Neuronal stem cell (in vitro differentiated cells): Measurements from ENCODE around the gene HSPG2.
"Not testable (repeated sequence)": the region's sequence is repeated elsewhere in the genome, so short reads cannot be mapped to it uniquely, and the experiment has no call there.

Source experiments
- DNase-seq: peaks from one replicate; pipeline ENCODE4 v3.0.0-alpha.2; 2013; ENCODE audit warnings: low spot score
- H2AFZ ChIP-seq: one replicate; pipeline ENCODE4 v1.6.1; 2013; ENCODE audit warnings: mild to moderate bottlenecking, low read length, inconsistent platforms
- H2AK5ac ChIP-seq: 2 replicates; pipeline ENCODE4 v1.6.1; 2013; ENCODE audit warnings: low read depth, mild to moderate bottlenecking, inconsistent platforms, low read length, moderate library complexity, mixed read lengths
- H2BK120ac ChIP-seq: 2 replicates; pipeline ENCODE4 v1.6.1; 2013; ENCODE audit warnings: low read depth, mild to moderate bottlenecking, inconsistent platforms, low read length, moderate library complexity, mixed read lengths
- H2BK12ac ChIP-seq: one replicate; pipeline ENCODE4 v1.6.1; 2013; ENCODE audit warnings: low read length, inconsistent platforms
- H2BK15ac ChIP-seq: 2 replicates; pipeline ENCODE4 v1.6.1; 2013; ENCODE audit warnings: mild to moderate bottlenecking, low read length, inconsistent platforms, mixed read lengths
- H2BK5ac ChIP-seq: one replicate; pipeline ENCODE4 v1.6.1; 2013; ENCODE audit warnings: inconsistent platforms, mild to moderate bottlenecking, low read length, moderate library complexity
- H3K14ac ChIP-seq: one replicate; pipeline ENCODE4 v1.6.1; 2013; ENCODE audit warnings: low read length, inconsistent platforms
- H3K18ac ChIP-seq: 2 replicates; pipeline ENCODE4 v1.6.1; 2013; ENCODE audit warnings: low read length, inconsistent platforms
- H3K23ac ChIP-seq: 2 replicates; pipeline ENCODE4 v1.6.1; 2013; ENCODE audit warnings: low read depth, mild to moderate bottlenecking, mixed read lengths, low read length, inconsistent platforms; ENCODE audit not compliant: poor library complexity
- H3K27ac ChIP-seq: replicated peaks from 3 replicates; pipeline ENCODE4 v1.5.1; 2013; ENCODE audit warnings: low read length, inconsistent platforms
- H3K27me3 ChIP-seq, 3 experiments: 2 replicates each; pipeline ENCODE4 v1.6.1; 2013; ENCODE audit warnings: low read length in 3 of 3, mild to moderate bottlenecking in 2 of 3, inconsistent platforms in 1 of 3, low read depth in 1 of 3, mixed read lengths in 1 of 3, moderate library complexity in 1 of 3; ENCODE audit not compliant: control insufficient read depth in 3 of 3, insufficient read depth in 3 of 3
- H3K36me3 ChIP-seq, 2 donors: replicated peaks in 1 of 2; 2 replicates each; pipeline ENCODE4 v1.6.1; 2013; ENCODE audit warnings: low read length in 2 of 2; ENCODE audit not compliant: control insufficient read depth in 2 of 2, insufficient read depth in 2 of 2
- H3K4ac ChIP-seq: 2 replicates; pipeline ENCODE4 v1.6.1; 2013; ENCODE audit warnings: inconsistent platforms, mild to moderate bottlenecking, low read length, moderate library complexity
- H3K4me1 ChIP-seq, 2 donors: 1 replicate in 1 of 2; 2 replicates in 1 of 2; pipeline ENCODE4 v1.6.1; 2013; ENCODE audit warnings: low read length in 2 of 2, low read depth in 1 of 2; ENCODE audit not compliant: control insufficient read depth in 2 of 2, insufficient read depth in 1 of 2
- H3K4me2 ChIP-seq: one replicate; pipeline ENCODE4 v1.6.1; 2013; ENCODE audit warnings: mild to moderate bottlenecking, low read length, inconsistent platforms; ENCODE audit not compliant: insufficient read depth, poor library complexity, severe bottlenecking
- H3K4me3 ChIP-seq, 2 donors: 2 replicates each; pipeline ENCODE4 v1.5.1; 2013; ENCODE audit warnings: low read length in 2 of 2, mild to moderate bottlenecking in 2 of 2, inconsistent platforms in 1 of 2, moderate library complexity in 1 of 2
- H3K79me1 ChIP-seq: one replicate; pipeline ENCODE4 v1.6.1; 2013; ENCODE audit warnings: low read depth, mild to moderate bottlenecking, inconsistent platforms, low read length, moderate library complexity
- H3K9ac ChIP-seq: one replicate; pipeline ENCODE4 v1.6.1; 2013; ENCODE audit warnings: mild to moderate bottlenecking, low read depth, low read length, inconsistent platforms; ENCODE audit not compliant: poor library complexity
- H3K9me3 ChIP-seq, 2 donors: replicated peaks in 1 of 2; 2 replicates each; pipeline versions ENCODE3 to v1.6.1; 2013; ENCODE audit warnings: low read length in 2 of 2, mild to moderate bottlenecking in 2 of 2, inconsistent platforms in 1 of 2, low read depth in 1 of 2, mixed read lengths in 1 of 2, moderate library complexity in 1 of 2; ENCODE audit not compliant: control insufficient read depth in 2 of 2, insufficient read depth in 1 of 2
- H4K8ac ChIP-seq: one replicate; pipeline ENCODE4 v1.6.1; 2013; ENCODE audit warnings: low read depth, mild to moderate bottlenecking, inconsistent platforms, low read length, moderate library complexity
- H4K91ac ChIP-seq: one replicate; pipeline ENCODE4 v1.6.1; 2013; ENCODE audit warnings: low read length, low read depth, mild to moderate bottlenecking, inconsistent platforms; ENCODE audit not compliant: poor library complexity
- WGBS, 2 donors: extraction: QIAGEN DNeasy Blood & Tissue Kit; methylation state at CpG; one replicate each; pipeline ENCODE4 v1.1.7; 2013; ENCODE audit warnings: missing lambda C conversion rate in 2 of 2, mixed read lengths in 1 of 2; ENCODE audit not compliant: insufficient read length in 2 of 2, insufficient replicate concordance in 1 of 2; ENCODE audit errors: extremely low coverage in 2 of 2; 5-methylcytosine and 5-hydroxymethylcytosine counted together

The HSPG2 gene

DNA sequence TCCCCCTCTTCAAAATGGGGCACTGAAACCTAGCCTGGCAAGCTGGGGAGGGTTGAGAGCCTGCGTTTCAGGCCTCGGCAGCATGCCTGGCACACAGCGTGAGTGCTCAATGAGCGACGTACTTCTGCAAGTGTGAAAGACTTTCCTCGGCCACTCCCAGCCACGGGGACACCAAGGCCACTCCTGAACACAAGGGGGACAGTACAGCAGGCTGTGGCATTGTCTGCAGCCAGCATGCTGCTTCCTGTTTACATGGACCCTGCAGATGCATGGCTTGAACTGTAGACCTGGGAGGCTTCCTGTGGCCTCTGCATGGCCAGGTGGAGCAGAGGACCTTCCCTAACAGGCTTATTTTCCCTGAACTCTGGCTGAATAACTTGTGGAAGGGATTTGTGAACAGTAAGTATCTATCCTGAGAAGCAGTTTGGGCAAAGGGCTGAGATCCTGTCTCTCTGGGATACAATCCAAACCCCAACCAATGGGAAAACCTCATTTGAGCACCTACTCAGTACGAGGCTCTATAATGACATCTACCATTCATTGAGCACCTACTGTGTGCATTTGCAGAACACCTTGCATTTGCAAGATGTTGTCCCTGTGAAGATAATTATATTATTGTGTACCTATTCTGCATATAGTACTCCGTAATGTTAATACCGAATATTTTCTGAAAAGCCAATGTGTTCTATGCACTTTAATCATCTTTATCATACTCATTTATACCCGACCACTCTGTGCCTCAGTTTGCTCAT is 9.9 kb upstream of the HSPG2 start:
- peak overlapping the region; percentile 7 for H3K9ac ChIP-seq

DNA sequence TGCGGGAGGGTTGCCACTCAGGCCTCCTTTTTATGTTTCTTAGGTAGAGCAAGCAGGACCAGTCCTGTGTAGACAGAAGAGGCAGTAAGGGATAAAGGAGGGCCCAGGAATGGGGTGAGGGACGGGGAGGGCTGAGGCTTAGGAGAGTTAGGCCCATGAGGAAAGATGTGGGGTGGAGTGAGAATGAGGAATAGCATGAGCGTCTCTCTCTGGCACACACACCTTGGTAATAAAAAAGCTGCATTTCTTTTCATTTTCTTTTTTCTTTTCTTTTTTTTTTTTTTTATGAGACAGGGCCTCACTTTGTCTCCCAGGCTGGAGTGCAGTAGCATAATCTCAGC is 7.6 kb upstream of the HSPG2 start:
- WGBS, 2 donors = no CpG with 5 or more reads among the region's 3 CpGs
- DNase-seq = no peak
- H3K9ac ChIP-seq = no peak overlapping the region
- no peaks in the 10 kb centered on the region for H3K36me3 ChIP-seq
- H3K9me3 ChIP-seq = no peaks in the 10 kb centered on the region
- no peak overlapping the region for H3K4me3 ChIP-seq
- peak overlapping the region; percentile 32 for H2BK12ac ChIP-seq
- no peak overlapping the region for H2BK15ac ChIP-seq
- H3K4me1 ChIP-seq = peaks cover 24 to 26% of the 10 kb centered on the region in 2 donors
- H3K27ac ChIP-seq = peak overlapping the region; percentile 93
- H4K8ac ChIP-seq = no peak overlapping the region
- no peak overlapping the region for H3K14ac ChIP-seq
- H4K91ac ChIP-seq = no peak overlapping the region
- peaks cover 0 to under 1% (median 0%) of the 10 kb centered on the region in 3 experiments for H3K27me3 ChIP-seq
- no peak overlapping the region for H2BK120ac ChIP-seq
- peak overlapping the region; percentile 82 for H2AFZ ChIP-seq
- H3K23ac ChIP-seq = no peak overlapping the region
- peak overlapping the region; percentile 51 for H3K18ac ChIP-seq
- no peak overlapping the region for H2BK5ac ChIP-seq
- no peak overlapping the region for H3K4ac ChIP-seq
- H2AK5ac ChIP-seq = no peak overlapping the region
- H3K79me1 ChIP-seq = no peaks in the 10 kb centered on the region
- H3K4me2 ChIP-seq = no peak overlapping the region

More for the DNA sequence above, 9.9 kb upstream of the HSPG2 start:
- no peak overlapping the region for H3K4me2 ChIP-seq
- no peak overlapping the region for H3K27ac ChIP-seq
- H3K36me3 ChIP-seq = no peaks in the 10 kb centered on the region
- no CpG with 5 or more reads among the region's 11 CpGs for WGBS, 2 donors
- peak overlapping the region; percentile 48 for H2BK12ac ChIP-seq
- H4K8ac ChIP-seq = no peak overlapping the region
- peaks cover 17 to 26% of the 10 kb centered on the region in 2 donors for H3K4me1 ChIP-seq
- peaks cover 0 to 17% (median 0%) of the 10 kb centered on the region in 3 experiments for H3K27me3 ChIP-seq
- H4K91ac ChIP-seq = no peak overlapping the region
- no peak overlapping the region for H3K14ac ChIP-seq
- DNase-seq = no peak
- no peak overlapping the region for H3K4ac ChIP-seq
- peak overlapping the region; percentile 71 for H3K18ac ChIP-seq
- peak overlapping the region; percentile 2 for H3K23ac ChIP-seq
- no peak overlapping the region for H3K4me3 ChIP-seq
- H3K79me1 ChIP-seq = no peaks in the 10 kb centered on the region
- H2AFZ ChIP-seq = peak overlapping the region; percentile 54
- no peak overlapping the region for H2BK5ac ChIP-seq
- H2AK5ac ChIP-seq = peak overlapping the region; percentile 33
- H3K9me3 ChIP-seq = no peaks in the 10 kb centered on the region
- peak overlapping the region; percentile 52 for H2BK120ac ChIP-seq
- H2BK15ac ChIP-seq = peak overlapping the region; percentile 41

DNA sequence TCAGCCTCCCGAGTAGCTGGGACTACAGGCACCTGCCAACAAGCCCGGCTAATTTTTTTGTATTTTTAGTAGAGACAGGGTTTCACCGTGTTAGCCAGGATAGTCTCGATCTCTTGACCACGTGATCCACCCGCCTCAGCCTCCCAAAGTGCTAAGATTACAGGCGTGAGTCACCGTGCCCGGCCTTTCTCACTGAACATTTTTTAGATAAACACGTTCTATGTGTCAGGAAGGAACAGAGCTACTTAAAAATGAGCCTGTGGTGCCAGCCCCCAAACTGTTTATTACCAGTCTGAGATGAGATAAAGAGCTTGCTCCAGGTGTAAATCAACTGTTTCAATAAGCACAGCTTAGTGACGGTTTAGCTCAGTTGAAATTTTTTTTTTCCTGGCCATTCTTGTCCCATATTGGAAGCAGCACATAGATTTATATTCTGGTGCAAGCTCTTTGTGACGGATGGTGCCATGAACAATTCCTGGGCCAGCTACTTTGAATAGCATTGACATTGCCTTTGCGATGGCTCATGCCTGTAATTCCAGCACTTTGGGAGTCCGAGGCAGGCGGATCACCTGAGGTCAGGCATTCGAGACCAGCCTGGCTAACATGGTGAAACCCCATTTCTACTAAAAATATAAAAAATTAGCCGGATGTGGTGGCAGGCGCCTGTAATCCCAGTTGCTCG is 6.0 kb upstream of the HSPG2 start:
- not testable (repeated sequence) for H3K23ac ChIP-seq, DNase-seq, H2BK120ac ChIP-seq, H3K4ac ChIP-seq, H3K9me3 ChIP-seq, H3K79me1 ChIP-seq, H2BK15ac ChIP-seq, H3K4me2 ChIP-seq, H2AK5ac ChIP-seq, H2BK12ac ChIP-seq, H3K9ac ChIP-seq, H4K91ac ChIP-seq, H4K8ac ChIP-seq, H2BK5ac ChIP-seq, H3K36me3 ChIP-seq, H2AFZ ChIP-seq, H3K4me3 ChIP-seq, H3K27ac ChIP-seq, H3K18ac ChIP-seq, H3K27me3 ChIP-seq, H3K14ac ChIP-seq
- no CpG with 5 or more reads among the region's 19 CpGs for WGBS, 2 donors
- peaks cover 31 to 34% of the 10 kb centered on the region in 2 donors for H3K4me1 ChIP-seq

DNA sequence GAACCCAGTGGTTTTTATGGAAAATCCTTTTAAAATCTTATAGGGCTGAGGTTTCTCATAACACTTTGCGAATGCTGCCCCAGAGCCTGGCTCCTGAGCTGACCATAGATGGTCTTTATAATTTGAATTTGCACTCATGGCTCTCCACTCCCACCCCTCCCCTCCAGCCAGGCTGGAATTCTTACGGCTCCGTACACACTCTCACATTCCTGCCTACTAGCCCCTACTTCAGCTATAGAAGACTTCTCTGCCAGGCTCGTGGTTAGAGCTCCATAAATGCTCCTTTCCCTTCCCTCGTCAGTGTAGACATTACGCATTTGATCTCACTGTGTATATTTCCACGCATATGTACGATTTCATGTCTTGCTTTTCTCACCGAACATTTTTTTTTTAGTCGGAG is 5.4 kb upstream of the HSPG2 start:
- Histone ChIP-seq H2BK5ac (no peak overlapping the region), H3K36me3 (no peaks in the 10 kb centered on the region), H3K9me3 (no peaks in the 10 kb centered on the region), H3K18ac (no peak overlapping the region), H3K23ac (no peak overlapping the region), H3K4me3 (no peak overlapping the region), H3K14ac (no peak overlapping the region), H2AK5ac (peak overlapping the region; percentile 53), H2AFZ (peak overlapping the region; percentile 15), H3K4me2 (no peak overlapping the region), H3K27ac (no peak overlapping the region), H3K9ac (no peak overlapping the region), H4K91ac (no peak overlapping the region), H4K8ac (peak overlapping the region; percentile 29), H3K4ac (no peak overlapping the region), H2BK15ac (peak overlapping the region; percentile 25), H2BK120ac (no peak overlapping the region), H3K4me1 (peaks cover 35 to 39% of the 10 kb centered on the region in 2 donors), H3K79me1 (no peaks in the 10 kb centered on the region), H2BK12ac (no peak overlapping the region), H3K27me3 (no peaks in the 10 kb centered on the region)
- no peak for DNase-seq
- no CpG with 5 or more reads among the region's 10 CpGs for WGBS, 2 donors
